Mesothelial cell of epicardium (in vitro differentiated cells): ENCODE measurements around the gene SMARCA5. TPM values are rescaled to one million over a fixed set of nuclear protein-coding genes. Genes with fewer than 3 reads are reported as not detected.

Source experiments
- DNase-seq, 2 experiments: peaks; one replicate each; pipeline ENCODE4 v3.0.0; 2021; ENCODE audit warnings: low spot score in 2 of 2; ENCODE audit not compliant: unreplicated experiment in 2 of 2
- H3K27ac Mint-ChIP-seq: 2 replicates; pipeline ENCODE4 v1.8.0; 2021; ENCODE audit warnings: mixed read lengths
- H3K27me3 Mint-ChIP-seq: 2 replicates; pipeline ENCODE4 v1.8.0; 2021; ENCODE audit warnings: low read depth, mixed read lengths
- H3K36me3 Mint-ChIP-seq: 2 replicates; pipeline ENCODE4 v1.8.0; 2021; ENCODE audit warnings: mixed read lengths
- H3K4me1 Mint-ChIP-seq: 2 replicates; pipeline ENCODE4 v1.8.0; 2021; ENCODE audit warnings: mixed read lengths
- H3K4me3 Mint-ChIP-seq: 2 replicates; pipeline ENCODE4 v1.8.0; 2021; ENCODE audit warnings: mild to moderate bottlenecking, moderate library complexity, mixed read lengths
- H3K9me3 Mint-ChIP-seq: 2 replicates; pipeline ENCODE4 v1.8.0; 2021; ENCODE audit warnings: mixed read lengths
- CTCF ChIP-seq: fragments of 200-600 bp; sonication (generic); IDR thresholded peaks from one replicate; pipeline ENCODE4 v1.5.0; 2021; ENCODE audit warnings: antibody characterized with exemption; ENCODE audit not compliant: unreplicated experiment
- total RNA-seq: library from RNA; stranded (reverse); gene quantifications from 3 replicates; pipeline ENCODE4 v1.2.1, GENCODE V29; 2021

SMARCA5 gene
- total RNA-seq, 1 donor from 2014 or later = 58.3 TPM

DNA sequence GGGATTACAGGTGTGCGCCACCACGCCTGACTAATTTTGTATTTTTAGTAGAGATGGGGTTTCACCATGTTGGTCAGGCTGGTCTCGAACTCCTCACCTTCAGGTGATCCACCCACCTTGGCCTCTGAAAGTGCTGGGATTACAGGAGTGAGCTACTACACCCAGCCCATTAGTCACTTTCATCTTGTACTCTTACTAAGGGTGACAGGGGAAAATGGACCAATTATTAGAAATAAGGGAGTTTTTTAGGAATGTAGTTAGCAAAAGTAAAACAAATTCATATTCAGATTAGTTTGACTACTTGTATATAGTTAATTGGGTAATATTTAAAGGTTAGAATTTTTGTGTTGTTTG lies 26.1 kb downstream of the SMARCA5 start:
- Mint-ChIP-seq H3K9me3 (no peaks in the 10 kb centered on the region), H3K4me3 (no peak overlapping the region), H3K27ac (no peak overlapping the region), H3K27me3 (no peaks in the 10 kb centered on the region), H3K4me1 (no peaks in the 10 kb centered on the region), H3K36me3 (peaks cover 63% of the 10 kb centered on the region)
- DNase-seq = no peak
- no peak for TF ChIP-seq CTCF

DNA sequence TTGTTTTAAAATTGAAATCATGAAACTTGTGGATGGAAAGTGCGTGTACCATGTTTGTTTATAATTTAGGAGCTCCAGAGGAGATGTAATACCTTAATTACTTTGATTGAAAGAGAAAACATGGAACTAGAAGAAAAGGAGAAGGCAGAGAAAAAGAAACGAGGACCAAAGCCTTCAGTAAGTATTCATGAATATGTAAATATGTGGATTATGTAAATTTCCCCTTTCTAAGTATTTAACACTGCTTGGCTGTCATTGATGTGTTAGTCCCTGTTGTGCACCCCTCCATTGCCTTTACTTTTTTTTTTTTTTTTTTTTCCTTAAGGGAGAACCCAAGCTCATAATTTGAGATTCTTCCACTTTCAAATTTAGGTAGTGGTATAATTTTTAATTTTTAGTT lies 36.4 kb downstream of the SMARCA5 start:
- H3K36me3 Mint-ChIP-seq = peaks cover 59% of the 10 kb centered on the region
- no peak overlapping the region for H3K27ac Mint-ChIP-seq
- no peaks in the 10 kb centered on the region for H3K4me1 Mint-ChIP-seq
- no peak for DNase-seq
- no peak for TF ChIP-seq CTCF
- no peak overlapping the region for H3K4me3 Mint-ChIP-seq
- H3K9me3 Mint-ChIP-seq = no peaks in the 10 kb centered on the region
- H3K27me3 Mint-ChIP-seq = no peaks in the 10 kb centered on the region

- Mint-ChIP-seq H3K27ac (no peak overlapping the region), H3K36me3 (peaks cover 35% of the 10 kb centered on the region), H3K9me3 (peaks cover 4% of the 10 kb centered on the region), H3K27me3 (peaks cover 2% of the 10 kb centered on the region), H3K4me3 (no peak overlapping the region), H3K4me1 (no peaks in the 10 kb centered on the region)
- DNase-seq = no peak
- no peak for TF ChIP-seq CTCF
These were observed 41.5 kb downstream of the SMARCA5 start for GRCh38 chr4:143554728-143555597.

GRCh38 chr4:143555676-143556075 lies 42.2 kb downstream of the SMARCA5 start:
- Mint-ChIP-seq H3K36me3 (peaks cover 31% of the 10 kb centered on the region), H3K27ac (no peak overlapping the region), H3K4me3 (no peak overlapping the region), H3K27me3 (peaks cover 2% of the 10 kb centered on the region), H3K9me3 (peaks cover 4% of the 10 kb centered on the region), H3K4me1 (no peaks in the 10 kb centered on the region)
- no peak for TF ChIP-seq CTCF
- no peak for DNase-seq

DNA sequence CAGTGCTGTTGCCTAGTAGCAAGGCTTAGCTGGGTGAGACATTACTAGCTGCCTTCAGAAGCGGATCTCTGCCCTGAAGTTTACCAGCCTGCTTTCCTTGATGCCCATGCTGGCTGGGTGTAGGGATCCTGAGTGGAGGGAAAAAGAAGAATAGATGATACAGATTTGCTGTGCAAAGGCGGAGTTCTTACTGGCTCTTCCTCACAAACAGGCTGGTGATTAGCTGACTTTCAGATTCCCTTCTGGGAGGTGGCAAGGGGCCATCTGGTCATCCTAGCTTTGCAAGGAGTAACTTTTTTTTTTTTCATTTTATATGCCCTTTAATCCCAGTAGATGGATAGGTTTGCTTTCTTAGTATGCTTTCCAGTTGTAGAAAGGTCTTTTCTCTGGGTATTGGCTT lies 44.8 kb downstream of the SMARCA5 start:
- Mint-ChIP-seq H3K36me3 (peaks cover 14% of the 10 kb centered on the region), H3K4me3 (no peak overlapping the region), H3K27me3 (peaks cover 2% of the 10 kb centered on the region), H3K27ac (no peak overlapping the region), H3K9me3 (peaks cover 8% of the 10 kb centered on the region), H3K4me1 (no peaks in the 10 kb centered on the region)
- TF ChIP-seq CTCF = no peak
- no peak for DNase-seq
